Peyer's patch (tissue), 4 donors: Measurements from ENCODE around the gene ETHE1. TPM values are rescaled to one million over a fixed set of nuclear protein-coding genes. Genes with fewer than 3 reads are reported as not detected.

Experiments
- DNase-seq, 3 donors: peaks; one replicate each; pipeline ENCODE4 v3.0.0-alpha.2; 2017 to 2019
- H3K27ac ChIP-seq, 4 donors: fragments of 200-600 bp; sonication (generic); one replicate each; pipeline ENCODE4 v1.5.1; 2016 to 2019
- H3K27me3 ChIP-seq, 2 donors: fragments of 200-600 bp; sonication (generic); one replicate each; pipeline ENCODE4 v1.5.1; 2019
- H3K36me3 ChIP-seq, 3 donors: fragments of 200-600 bp; sonication (generic); one replicate each; pipeline ENCODE4 v1.5.1; 2016 to 2019
- H3K4me1 ChIP-seq, 4 donors: fragments of 200-600 bp; sonication (generic); one replicate each; pipeline ENCODE4 v1.5.1; 2016 to 2019
- H3K4me3 ChIP-seq, 4 donors: fragments of 200-600 bp; sonication (generic); 1 replicate in 3 of 4; 2 replicates in 1 of 4; pipeline ENCODE4 v1.5.1; 2016 to 2019; ENCODE audit warnings: mild to moderate bottlenecking in 1 of 4
- H3K9me3 ChIP-seq, 4 donors: fragments of 200-600 bp; sonication (generic); one replicate each; pipeline ENCODE4 v1.5.1; 2016 to 2019; ENCODE audit warnings: mild to moderate bottlenecking in 1 of 4
- CTCF ChIP-seq, 6 experiments: fragments of 450-650 bp in 4 of 6; fragments of 200-600 bp in 2 of 6; sonication (generic) in 1 of 6; IDR thresholded peaks; one replicate each; pipeline ENCODE4 v1.5.1; 2017 to 2019; ENCODE audit warnings: antibody characterized with exemption in 6 of 6, mild to moderate bottlenecking in 3 of 6, moderate library complexity in 1 of 6
- POLR2A ChIP-seq, 2 donors: fragments of 450-650 bp; IDR thresholded peaks; one replicate each; pipeline ENCODE4 v1.5.1; 2017; ENCODE audit warnings: antibody characterized with exemption in 2 of 2, mild to moderate bottlenecking in 2 of 2, moderate library complexity in 2 of 2
- total RNA-seq, 4 donors: library from RNA; depleted of rRNA; stranded (reverse); fragments of >200 nt; gene quantifications; one replicate each; pipeline ENCODE4 v1.1.0, GENCODE V29; 2016

The ETHE1 gene
- total RNA-seq, 4 donors from 2014 or later = 115 to 252 (median 199) TPM

DNA sequence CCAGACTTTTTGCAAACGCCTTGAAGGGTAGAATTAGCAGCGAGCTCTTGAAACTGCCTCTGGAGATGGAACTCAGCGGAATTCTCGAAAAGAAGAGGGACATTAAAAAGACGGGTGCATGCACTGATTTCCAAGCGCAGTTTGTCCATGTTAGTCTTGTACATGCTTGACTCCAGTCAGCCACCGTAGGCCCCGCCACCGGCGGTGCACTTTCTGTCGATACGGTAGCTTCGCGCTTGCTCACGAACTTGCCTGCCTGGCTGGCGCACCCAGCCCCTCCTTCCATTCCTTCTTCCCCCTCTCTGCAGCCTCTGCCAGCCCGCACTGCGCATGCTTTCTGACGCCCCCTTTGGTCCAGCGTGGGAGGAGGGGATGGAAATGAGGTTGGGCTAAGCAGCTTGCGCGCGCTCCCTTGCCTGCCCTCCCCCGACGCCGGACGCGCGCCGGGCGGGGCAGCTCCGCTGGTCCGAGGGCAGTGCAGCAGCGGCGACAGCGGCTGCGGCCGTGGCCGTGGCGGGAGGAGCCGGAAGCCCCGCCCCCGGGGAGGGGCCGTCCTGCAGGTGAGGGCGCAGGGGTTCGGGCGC is 6.1 kb upstream of the ETHE1 start, which contains the start of gene ZNF575:
TSS of gene ZNF575 (plus strand) at position 227 of the 584 bp plus-strand sequence. CDS start 1,235 bp downstream, outside the sequence.
- no peak for TF ChIP-seq POLR2A (IDR thresholded peaks at IDR 0.05)
- TF ChIP-seq CTCF (IDR thresholded peaks at IDR 0.05) = peak in 1 of 6 experiments; percentile 6

GRCh38 chr19:43532571-43532961 is 5.6 kb upstream of the ETHE1 start:
- Histone ChIP-seq H3K4me3 (peak overlapping the region; percentile 51 to 77 (median 61)), H3K27ac (peak overlapping the region; percentile 75 to 95 (median 88)), H3K27me3 (no peaks in the 10 kb centered on the region), H3K4me1 (peaks cover 0 to 25% (median 2%) of the 10 kb centered on the region in 4 donors), H3K9me3 (no peaks in the 10 kb centered on the region), H3K36me3 (no peaks in the 10 kb centered on the region)
- TF ChIP-seq POLR2A (IDR thresholded peaks at IDR 0.05) (no peak), CTCF (IDR thresholded peaks at IDR 0.05) (no peak)
- peak in 1 of 3 donors; percentile 82 for DNase-seq

More for the DNA sequence above, 6.1 kb upstream of the ETHE1 start, which contains the start of gene ZNF575:
- H3K36me3 ChIP-seq = peaks cover 0 to 5% (median 0%) of the 10 kb centered on the region in 3 donors
- H3K9me3 ChIP-seq = no peaks in the 10 kb centered on the region
- H3K4me1 ChIP-seq = peaks cover 0 to 20% (median 0%) of the 10 kb centered on the region in 4 donors
- no peaks in the 10 kb centered on the region for H3K27me3 ChIP-seq
- DNase-seq = peak; percentile 87 to 94 (median 94)
- peak within 1 kb of the TSS; percentile 75 to 95 (median 88) for H3K27ac ChIP-seq
- peak within 1 kb of the TSS; percentile 51 to 77 (median 61) for H3K4me3 ChIP-seq

DNA sequence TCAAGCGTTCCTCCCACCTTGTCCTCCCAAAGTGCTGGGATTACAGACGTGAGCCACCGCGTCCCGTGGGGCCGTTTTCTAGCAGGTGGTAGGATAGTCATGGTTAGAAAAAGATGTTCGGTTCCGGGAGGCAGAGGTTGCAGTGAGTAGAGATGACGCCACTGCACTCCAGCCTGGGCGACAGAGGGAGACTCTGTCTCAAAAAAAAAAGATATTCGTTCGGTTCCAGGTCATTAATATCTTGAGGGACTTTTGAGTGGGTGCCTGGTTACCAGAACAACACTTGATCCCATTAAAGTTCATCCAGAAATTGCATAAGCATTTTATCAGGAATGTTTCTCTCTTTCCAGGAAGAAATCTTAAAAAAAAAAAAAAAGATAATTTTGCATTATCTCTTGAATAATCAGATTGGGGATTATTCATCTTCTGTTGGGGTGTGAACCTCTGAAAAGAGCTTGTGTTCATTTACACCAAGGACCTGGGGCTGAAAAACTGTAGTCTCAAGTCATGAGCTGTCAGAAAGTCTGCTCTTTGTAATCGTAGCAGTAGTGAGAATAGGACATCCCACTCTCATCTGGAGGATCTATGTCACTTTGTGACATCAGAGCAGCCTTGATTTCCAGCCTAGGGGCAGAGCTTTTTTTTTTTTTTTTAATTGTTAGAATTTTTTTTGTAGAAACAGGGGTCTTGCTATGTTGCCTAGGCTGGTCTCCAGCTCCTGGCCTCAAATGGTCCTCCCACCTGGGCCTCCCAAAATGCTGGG is 1.0 kb upstream of the ETHE1 start:
- H3K4me1 ChIP-seq = peaks cover 0 to 27% (median 7%) of the 10 kb centered on the region in 4 donors
- peak overlapping the region; percentile 79 to 90 (median 86) for H3K27ac ChIP-seq
- H3K9me3 ChIP-seq = no peaks in the 10 kb centered on the region
- peak in 2 of 6 experiments; percentile 7 to 9 for TF ChIP-seq CTCF (IDR thresholded peaks at IDR 0.05)
- TF ChIP-seq POLR2A (IDR thresholded peaks at IDR 0.05) = no peak
- H3K27me3 ChIP-seq = no peaks in the 10 kb centered on the region
- peak overlapping the region in 3 of 4 donors; percentile 73 to 88 (median 86) for H3K4me3 ChIP-seq
- H3K36me3 ChIP-seq = no peaks in the 10 kb centered on the region
- DNase-seq = peak in 1 of 3 donors; percentile 66

- H3K27me3 ChIP-seq = no peaks in the 10 kb centered on the region
- peaks cover 0 to 18% (median 7%) of the 10 kb centered on the region in 4 donors for H3K4me1 ChIP-seq
- peaks cover 0 to 11% (median 0%) of the 10 kb centered on the region in 3 donors for H3K36me3 ChIP-seq
- peak; percentile 48 to 68 (median 67) for DNase-seq
- H3K4me3 ChIP-seq = peak overlapping the region; percentile 73 to 88 (median 84)
- no peak for TF ChIP-seq POLR2A (IDR thresholded peaks at IDR 0.05)
- no peak for TF ChIP-seq CTCF (IDR thresholded peaks at IDR 0.05)
- no peaks in the 10 kb centered on the region for H3K9me3 ChIP-seq
- H3K27ac ChIP-seq = peak overlapping the region; percentile 79 to 90 (median 86)
These were observed 897 bp downstream of the ETHE1 start for GRCh38 chr19:43525836-43526771.
